Right cardiac atrium (tissue), 5 donors: ENCODE results near the gene AKIP1. TPM values are rescaled to one million over a fixed set of nuclear protein-coding genes. Genes with fewer than 3 reads are reported as not detected.
"Not testable (repeated sequence)": the region's sequence is repeated elsewhere in the genome, so short reads cannot be mapped to it uniquely, and the experiment has no call there.

Experiments
- ATAC-seq, 2 donors: fragments of 200-7000 bp; cut with Tn5 transposase; one replicate each; pipeline versions ENCODE4 v1.8.0 to v1.9.1; 2020; ENCODE audit warnings: moderate library complexity in 2 of 2, mild to moderate bottlenecking in 1 of 2
- DNase-seq, 3 donors: peaks; one replicate each; pipeline ENCODE4 v3.0.0-alpha.2; 2020
- H3K27ac ChIP-seq: one replicate; pipeline ENCODE4 v1.5.1; 2013; ENCODE audit warnings: mild to moderate bottlenecking, low read length, control low read depth, moderate library complexity
- H3K27me3 ChIP-seq: one replicate; pipeline ENCODE4 v1.6.1; 2013; ENCODE audit not compliant: control insufficient read depth, insufficient read depth
- H3K4me1 ChIP-seq: one replicate; pipeline ENCODE4 v1.6.1; 2013; ENCODE audit warnings: low read length; ENCODE audit not compliant: control insufficient read depth, insufficient read depth
- H3K4me3 ChIP-seq: one replicate; pipeline ENCODE4 v1.5.1; 2013; ENCODE audit warnings: low read length, control low read depth
- H3K9me3 ChIP-seq: one replicate; pipeline ENCODE4 v1.6.1; 2013; ENCODE audit warnings: low read length; ENCODE audit not compliant: control insufficient read depth
- WGBS: extraction: QIAGEN DNeasy Blood & Tissue Kit; methylation state at CpG from one replicate; pipeline ENCODE4 v1.1.7; 2013; 5-methylcytosine and 5-hydroxymethylcytosine counted together
- intact Hi-C, 4 donors: fragments of 100-400 bp; cut with DNase I; formaldehyde crosslinking; loops; one replicate each; pipeline versions ENCODE4 v1.11.0 to v1.14.0; 2022 to 2023
- polyA plus RNA-seq: library from polyadenylated mRNA; stranded (reverse); fragments of 200-250 nt; gene quantifications from one replicate; pipeline ENCODE4 v1.2.3, GENCODE V29; 2013
- total RNA-seq, 4 donors: library from RNA; stranded (reverse); fragmentation: NEBNext Ultra II Directional; extraction: Animal tissue kit (Norgen Biotek cat#: 25700); gene quantifications; one replicate each; pipeline ENCODE4 v1.2.1, GENCODE V29; 2021
- donor health status: healthy with polysubstance abuse.
- donor health status: DM: no; HTN: yes; CAD: no.
- donor health status: DM: no; HTN: no; CAD: no.
- donor health status: DM: no; HTN: yes; CAD: no; lungs with severe emphysema.
- donor health status: DM: yes; HTN: yes; CAD: no.

The AKIP1 gene
- total and polyA plus RNA-seq, 5 donors: 24.4 to 30.3 (median 25.9) TPM

DNA sequence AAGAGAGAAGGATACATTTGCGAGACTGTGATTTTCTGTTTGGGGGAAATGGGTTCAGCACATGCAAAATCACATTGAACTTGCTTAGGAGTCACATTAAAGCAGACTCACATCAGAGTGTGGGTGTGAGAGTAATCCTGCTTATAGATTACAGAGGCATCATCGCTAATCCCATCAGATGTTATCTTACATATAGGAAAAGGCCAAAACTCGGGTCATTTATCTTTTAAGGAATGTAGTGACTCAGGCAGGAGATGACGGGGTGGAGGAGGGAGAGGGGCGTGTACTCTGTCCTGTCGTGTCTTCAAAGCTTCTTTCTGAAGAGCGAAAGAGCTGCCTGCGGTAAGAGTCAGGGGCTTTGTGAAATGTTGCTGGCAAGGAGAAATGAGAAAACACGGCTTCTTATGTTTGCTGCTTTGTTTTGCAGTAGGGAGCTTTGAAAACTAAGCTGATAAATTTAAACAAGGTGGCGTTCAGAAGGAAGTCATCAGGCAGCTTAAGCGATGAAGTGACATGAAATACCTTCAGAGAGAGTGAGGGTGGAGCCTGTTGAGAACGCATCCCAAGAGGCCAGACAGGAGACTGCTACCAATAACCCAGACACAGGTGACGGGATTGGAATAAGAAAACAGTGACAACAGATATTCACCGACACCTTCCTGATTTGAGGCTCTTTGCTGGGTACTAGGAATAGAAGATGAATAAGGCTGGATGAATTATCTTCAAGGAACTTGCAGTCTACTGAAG, 23.9 kb downstream of the AKIP1 start:
- intact Hi-C loops: no loop called here
- Histone ChIP-seq H3K4me1 (no peaks in the 10 kb centered on the region), H3K27me3 (no peaks in the 10 kb centered on the region), H3K4me3 (no peak overlapping the region), H3K9me3 (no peaks in the 10 kb centered on the region), H3K27ac (no peak overlapping the region)
- 43% methylated on average over 14 of the region's 14 CpGs for WGBS
- ATAC-seq (no peak), DNase-seq (no peak)

DNA sequence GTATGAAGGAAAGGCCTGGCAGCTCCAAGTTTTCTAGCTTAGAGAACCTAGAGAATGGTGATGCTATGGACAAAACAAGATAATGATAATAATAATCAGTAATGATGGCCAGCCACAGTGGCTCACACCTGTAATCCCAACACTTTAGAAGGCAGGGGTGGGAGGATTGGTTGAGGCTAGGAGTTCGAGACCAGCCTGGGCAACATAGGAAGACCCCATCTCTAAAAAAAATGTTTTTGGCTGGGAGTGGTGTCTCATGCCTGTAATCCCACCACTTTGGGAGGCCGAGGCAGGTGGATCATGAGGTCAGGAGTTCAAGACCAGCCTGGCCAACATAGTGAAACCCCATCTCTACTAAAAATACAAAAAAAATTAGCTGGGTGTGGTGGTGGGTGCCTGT, 24.8 kb downstream of the AKIP1 start:
- H3K4me3 ChIP-seq, H3K9me3 ChIP-seq, DNase-seq, H3K27ac ChIP-seq, ATAC-seq, H3K4me1 ChIP-seq, H3K27me3 ChIP-seq, intact Hi-C loops: not testable (repeated sequence)
- 98% methylated on average over 2 of the region's 2 CpGs for WGBS

DNA sequence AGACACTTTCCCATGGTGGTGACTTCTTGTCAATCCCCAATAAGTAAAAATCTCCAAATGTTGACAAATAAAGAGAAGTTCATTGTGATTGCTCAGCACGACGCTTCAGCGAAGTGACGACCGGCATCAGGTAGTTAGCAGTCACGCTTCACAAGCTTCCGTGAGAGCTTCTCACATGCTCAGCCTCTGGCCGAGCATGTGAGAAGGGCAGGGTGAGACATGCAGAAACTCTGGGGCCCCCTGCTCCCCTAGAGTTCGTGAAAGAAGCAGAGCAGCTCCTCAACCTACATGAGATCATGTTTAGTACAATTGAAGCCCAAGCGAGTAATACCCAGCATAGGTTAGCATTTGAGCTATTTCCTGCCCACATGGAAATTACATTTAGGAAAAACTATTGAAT, 26.2 kb downstream of the AKIP1 start:
- 90% methylated on average over 10 of the region's 10 CpGs for WGBS
- H3K4me1 ChIP-seq: no peaks in the 10 kb centered on the region
- H3K4me3 ChIP-seq: no peak overlapping the region
- intact Hi-C loops: no loop called here
- H3K27me3 ChIP-seq: no peaks in the 10 kb centered on the region
- H3K27ac ChIP-seq: no peak overlapping the region
- ATAC-seq: no peak
- no peaks in the 10 kb centered on the region for H3K9me3 ChIP-seq
- no peak for DNase-seq

DNA sequence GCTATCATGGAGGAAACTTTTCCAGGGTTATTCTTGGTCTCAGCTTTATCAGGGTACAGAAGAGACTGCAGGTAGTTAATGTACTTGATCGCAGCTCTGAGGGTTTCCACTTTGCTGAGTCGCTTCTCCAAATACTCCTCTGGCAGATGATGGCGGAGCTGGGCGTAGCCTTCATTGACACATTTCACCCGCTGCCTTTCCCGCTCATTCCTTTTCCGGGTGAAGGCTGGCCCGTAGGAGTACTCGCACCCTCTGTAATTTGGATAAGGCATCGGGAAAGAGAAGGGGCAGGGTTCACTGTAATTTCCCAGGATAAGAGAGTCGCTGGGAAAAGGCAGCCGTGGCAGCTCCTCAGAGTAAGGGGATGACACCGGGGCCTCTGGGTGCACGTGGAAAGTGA, 26.7 kb downstream of the AKIP1 start:
- Histone ChIP-seq H3K4me3 (no peak overlapping the region), H3K27ac (no peak overlapping the region), H3K4me1 (no peaks in the 10 kb centered on the region), H3K27me3 (no peaks in the 10 kb centered on the region), H3K9me3 (no peaks in the 10 kb centered on the region)
- WGBS: 82% methylated on average over 14 of the region's 14 CpGs
- no peak for ATAC-seq
- no peak for DNase-seq
- intact Hi-C loops: no loop called here

DNA sequence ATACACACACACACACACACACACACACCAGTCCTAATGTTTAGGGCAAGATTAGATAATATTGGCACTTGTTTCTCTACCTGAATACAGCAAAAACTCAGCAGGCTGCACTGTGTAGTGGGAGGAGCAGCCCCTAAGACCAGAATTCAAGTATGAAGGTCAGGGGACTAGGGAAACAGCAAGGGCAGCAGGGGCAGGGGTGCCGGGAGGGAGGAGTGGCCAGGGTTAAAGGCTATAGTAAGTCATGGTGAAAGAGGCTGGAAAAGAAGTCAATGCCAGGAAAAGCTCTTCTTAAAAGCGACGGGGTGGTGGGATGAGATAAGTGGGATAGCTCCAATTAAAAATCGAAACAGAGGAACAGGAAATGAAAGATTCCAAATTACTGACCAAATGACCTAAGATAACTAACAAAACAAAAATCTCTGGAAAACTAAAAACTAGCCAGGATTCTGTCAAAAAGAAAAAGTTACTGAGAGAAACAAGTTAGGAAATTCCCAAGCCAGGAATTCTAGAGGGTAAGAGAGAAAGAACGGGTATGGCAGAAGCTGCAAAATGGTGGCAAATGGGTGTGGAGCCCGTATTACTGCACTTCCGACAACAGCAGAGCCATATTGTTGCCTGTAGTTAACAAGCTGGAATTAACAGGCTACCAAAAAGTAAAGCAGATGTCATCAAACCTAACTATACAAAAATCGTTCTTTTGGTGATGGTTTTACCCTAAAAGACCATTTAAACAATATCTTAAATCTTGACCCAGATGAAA, 30.5 kb downstream of the AKIP1 start:
- no peak for DNase-seq
- peak; percentile 80 to 85 for ATAC-seq
- intact Hi-C loops: no loop called here

DNA sequence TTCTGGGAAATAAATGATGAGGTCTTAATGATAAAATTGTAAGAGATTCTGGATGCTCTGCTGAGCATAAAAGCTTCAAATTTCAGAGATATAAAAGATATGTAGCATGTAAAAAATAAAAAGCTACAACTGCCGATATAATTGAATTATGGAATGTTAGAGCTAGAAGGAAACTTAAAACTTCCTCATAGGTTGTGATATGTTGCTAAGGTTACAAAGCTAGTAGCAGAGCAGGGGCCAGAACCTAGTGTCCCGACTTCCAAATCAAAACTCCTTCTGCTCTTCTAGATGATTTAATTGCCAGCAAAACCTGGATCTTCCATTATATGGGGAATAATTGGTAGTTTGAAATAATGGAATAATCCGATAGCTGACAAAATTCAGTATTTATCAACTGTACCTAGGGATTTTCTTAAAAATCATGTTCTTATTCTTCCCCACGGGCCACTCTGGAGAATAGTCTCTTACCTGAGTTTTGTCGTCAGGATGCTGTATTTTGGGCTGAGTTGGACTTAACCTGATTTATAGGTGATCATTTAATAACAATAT, 31.6 kb downstream of the AKIP1 start, which contains the start of gene ASCL3:
ASCL3 (minus strand) TSS at position 499 of the 549 bp plus-strand sequence. CDS start 4,855 bp downstream, outside the sequence.
- Histone ChIP-seq H3K4me3 (no peak within 1 kb of the TSS), H3K27me3 (no peaks in the 10 kb centered on the region), H3K9me3 (no peaks in the 10 kb centered on the region), H3K4me1 (no peaks in the 10 kb centered on the region), H3K27ac (no peak within 1 kb of the TSS)
- intact Hi-C loops: no loop called here
- DNase-seq (no peak), ATAC-seq (no peak)
- 69% methylated on average over 5 of the region's 5 CpGs for WGBS

More for the DNA sequence above, 30.5 kb downstream of the AKIP1 start:
- H3K9me3 ChIP-seq: no peaks in the 10 kb centered on the region
- no peak overlapping the region for H3K27ac ChIP-seq
- whole genome bisulfite sequencing: 43% methylated on average over 8 of the region's 8 CpGs
- no peaks in the 10 kb centered on the region for H3K4me1 ChIP-seq
- no peaks in the 10 kb centered on the region for H3K27me3 ChIP-seq
- no peak overlapping the region for H3K4me3 ChIP-seq

DNA sequence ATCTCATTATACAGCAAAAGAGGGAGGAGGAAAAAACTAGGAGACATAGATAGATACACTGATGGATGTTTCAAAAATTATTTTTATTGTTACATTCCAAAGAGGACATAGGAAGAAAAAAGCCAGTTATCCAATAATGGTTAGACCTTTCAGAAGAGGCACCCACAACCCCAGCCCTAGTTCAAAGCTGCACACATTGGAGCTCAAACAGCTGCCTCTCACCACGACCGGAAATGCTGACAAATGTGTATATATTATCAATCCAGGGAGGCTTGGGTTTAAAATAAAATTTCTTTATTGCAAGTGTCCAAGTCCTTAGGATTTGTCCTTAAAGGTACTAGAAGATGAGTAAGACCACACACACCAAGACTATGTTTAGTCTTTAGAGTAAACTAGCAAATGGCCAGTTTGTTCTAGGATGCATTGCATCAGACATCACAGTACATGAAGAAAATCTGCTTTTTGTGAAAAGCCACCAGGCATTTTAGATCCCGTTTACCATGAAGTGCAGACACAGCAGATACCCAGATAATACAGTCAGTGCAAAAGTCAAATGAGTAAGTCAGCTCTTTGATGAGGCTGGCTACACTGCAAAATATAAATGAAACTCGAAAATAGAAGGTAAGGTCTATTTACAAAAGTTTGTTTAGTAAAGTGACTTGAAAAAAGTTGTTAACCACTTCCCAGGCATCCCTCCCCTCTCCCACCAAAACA, 36.4 kb downstream of the AKIP1 start:
- Histone ChIP-seq H3K27ac (no peak overlapping the region), H3K4me3 (no peak overlapping the region), H3K4me1 (no peaks in the 10 kb centered on the region), H3K27me3 (no peaks in the 10 kb centered on the region), H3K9me3 (no peaks in the 10 kb centered on the region)
- ATAC-seq (no peak), DNase-seq (no peak)
- intact Hi-C loops: no loop called here
- WGBS: 78% methylated on average over 4 of the region's 4 CpGs

DNA sequence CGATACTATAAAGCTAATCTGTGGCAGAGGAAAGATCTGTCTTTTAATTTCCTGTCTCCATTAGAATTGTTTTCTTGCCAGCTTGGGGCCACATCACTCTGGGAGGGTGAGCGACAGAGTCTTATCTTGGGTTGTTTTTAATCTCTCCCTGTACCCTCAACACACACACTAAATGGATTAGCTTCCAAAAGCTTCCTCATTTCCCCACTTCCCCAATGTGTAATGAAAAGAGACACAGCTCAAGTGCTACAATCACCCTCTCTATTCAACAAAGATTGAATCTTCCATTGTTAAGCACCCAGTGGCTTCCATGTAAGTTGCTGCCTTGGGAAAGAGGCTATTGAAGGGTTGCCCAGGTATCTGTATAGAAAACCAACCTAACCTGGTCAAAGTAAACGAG, 37.9 kb downstream of the AKIP1 start:
- DNase-seq: no peak

DNA sequence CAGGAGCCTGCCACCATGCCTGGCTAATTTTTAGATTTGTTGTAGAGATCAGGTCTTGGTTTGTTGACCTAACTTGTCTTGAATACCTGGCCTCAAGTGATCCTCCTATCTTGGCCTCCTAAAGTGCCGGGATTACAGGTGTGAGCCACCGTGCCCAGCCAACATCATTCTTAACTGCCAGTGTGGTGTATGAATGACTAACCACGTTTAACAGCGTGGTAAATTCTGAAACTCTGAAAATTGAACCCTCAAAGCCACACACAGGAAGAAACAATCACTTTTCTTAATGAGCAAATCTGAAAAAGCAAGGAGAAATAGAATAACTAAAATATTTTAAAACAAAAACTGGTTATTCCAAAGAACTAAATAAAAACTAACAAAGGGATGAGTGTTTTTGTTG, 45.9 kb downstream of the AKIP1 start:
- no peak overlapping the region for H3K4me3 ChIP-seq
- H3K27me3 ChIP-seq: no peaks in the 10 kb centered on the region
- WGBS: 90% methylated on average over 4 of the region's 4 CpGs
- ATAC-seq (no peak), DNase-seq (no peak)
- no peaks in the 10 kb centered on the region for H3K9me3 ChIP-seq
- H3K4me1 ChIP-seq: no peaks in the 10 kb centered on the region
- no peak overlapping the region for H3K27ac ChIP-seq
- intact Hi-C loops: no loop called here

More for the DNA sequence above, 37.9 kb downstream of the AKIP1 start:
- ATAC-seq: no peak
- WGBS: 46% methylated on average over 3 of the region's 3 CpGs
- Histone ChIP-seq H3K4me1 (no peaks in the 10 kb centered on the region), H3K27me3 (no peaks in the 10 kb centered on the region), H3K4me3 (no peak overlapping the region), H3K9me3 (no peaks in the 10 kb centered on the region), H3K27ac (no peak overlapping the region)
- intact Hi-C loops: no loop called here

DNA sequence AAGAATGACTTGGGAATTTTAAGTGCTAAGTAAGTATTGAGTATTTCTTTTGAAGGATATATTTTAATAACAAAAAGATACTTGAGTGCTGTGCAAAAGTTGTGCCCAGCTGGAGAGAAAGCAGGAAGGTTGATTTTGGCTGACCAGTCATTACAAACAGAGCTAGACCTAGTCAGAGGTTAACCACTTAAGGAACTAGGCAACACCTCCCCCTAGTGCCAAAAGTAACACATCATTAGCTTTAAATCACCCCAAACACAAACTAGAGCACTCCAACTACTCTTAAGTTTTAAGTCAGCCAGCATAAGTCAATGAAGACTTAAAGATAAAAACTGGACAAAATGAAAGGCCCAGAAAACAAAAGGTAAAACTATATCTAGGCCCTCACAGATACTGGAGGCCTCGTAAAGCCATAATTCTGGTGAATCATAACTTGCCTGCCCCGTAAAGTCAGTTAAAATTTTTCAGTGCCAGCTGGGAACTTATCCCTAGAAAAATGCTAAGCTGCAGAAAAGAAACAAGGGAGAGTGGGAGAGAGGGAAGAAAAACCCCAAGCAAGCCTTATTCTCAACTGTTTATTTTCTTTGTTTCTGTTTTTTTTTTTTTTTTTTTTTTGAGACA, 48.7 kb downstream of the AKIP1 start:
- H3K4me3 ChIP-seq: no peak overlapping the region
- DNase-seq: no peak

More for the DNA sequence above, 48.7 kb downstream of the AKIP1 start:
- Histone ChIP-seq H3K27ac (no peak overlapping the region), H3K4me1 (peaks cover 4% of the 10 kb centered on the region), H3K9me3 (no peaks in the 10 kb centered on the region), H3K27me3 (no peaks in the 10 kb centered on the region)
- intact Hi-C loops: loop anchor here in 2 of 4 donors (5.0 kb wide), 2 partner anchors 47 to 272 kb away; partner anchors contain the start of gene AKIP1 (in 1 of the 2)
- 13% methylated on average over 2 of the region's 2 CpGs for WGBS
- ATAC-seq: peak in 1 of 2 donors; percentile 19
